ENCODE measurements around the gene SLCO2A1.

DNA sequence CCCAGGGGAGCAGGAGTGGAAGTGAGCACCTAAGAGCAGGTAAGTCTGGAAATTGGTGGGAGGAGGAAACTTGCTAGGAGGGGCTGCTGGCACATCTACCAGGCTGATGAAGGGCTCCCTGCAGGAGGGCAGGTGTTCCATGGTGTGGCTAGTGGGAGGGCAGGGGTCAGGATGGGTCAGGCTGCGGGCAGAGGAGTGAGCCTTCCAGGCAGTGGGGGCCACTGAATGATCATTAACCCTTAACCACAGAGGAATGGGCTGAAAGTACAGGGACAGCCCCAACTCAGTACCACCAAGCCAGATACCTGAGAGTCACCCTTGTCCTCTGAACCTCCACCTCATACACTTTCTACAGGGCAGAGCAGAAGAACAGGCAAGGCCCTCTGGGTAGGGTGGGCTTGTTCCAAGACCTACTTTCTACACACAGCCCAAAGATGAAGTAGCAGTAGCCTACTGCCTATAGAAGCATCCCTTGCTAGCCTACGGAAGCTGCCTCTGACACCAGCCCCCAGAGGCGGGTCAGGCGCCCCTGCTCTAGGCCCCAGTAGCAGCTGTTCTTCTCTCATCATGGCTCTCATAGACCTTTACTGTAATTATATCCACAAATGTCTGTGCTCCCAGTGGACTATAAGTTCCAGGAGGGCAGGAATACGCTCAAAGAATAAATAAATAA, 138.6 kb downstream of the SLCO2A1 start:
- TF ChIP-seq CTCF (IDR thresholded peaks at IDR 0.05; ENCODE audit: low read length) (no peak), EZH2phosphoT487 (IDR thresholded peaks at IDR 0.05; ENCODE audit: low read length) (no peak)

All from MM.1S (cell line).